ACC112 (cell line): ENCODE data around the gene AOX1.

Experiments
- H2AFZ ChIP-seq: fragments of 200-600 bp; sonication (generic); one replicate; pipeline ENCODE4 v1.6.0; 2017; ENCODE audit warnings: antibody characterized with exemption, low read length; ENCODE audit not compliant: unreplicated experiment
- H3K27ac ChIP-seq: fragments of 200-600 bp; sonication (generic); 2 replicates; pipeline ENCODE4 v1.5.1; 2014; ENCODE audit warnings: low read depth, mild to moderate bottlenecking, antibody characterized with exemption, low read length, moderate library complexity
- H3K27me3 ChIP-seq: fragments of 200-600 bp; sonication (generic); 2 replicates; pipeline ENCODE4 v1.6.1; 2014; ENCODE audit warnings: mild to moderate bottlenecking, antibody characterized with exemption, low read length, moderate library complexity, mixed read lengths; ENCODE audit not compliant: insufficient read depth
- H3K36me3 ChIP-seq: fragments of 200-600 bp; sonication (generic); 2 replicates; pipeline ENCODE4 v1.6.1; 2016; ENCODE audit warnings: mild to moderate bottlenecking, antibody characterized with exemption, low read length, moderate library complexity, mixed read lengths; ENCODE audit not compliant: insufficient read depth
- H3K4me1 ChIP-seq: fragments of 200-600 bp; sonication (generic); one replicate; pipeline ENCODE4 v1.6.1; 2016; ENCODE audit warnings: low read length, mixed read lengths; ENCODE audit not compliant: insufficient read depth, unreplicated experiment, control insufficient read depth
- H3K4me3 ChIP-seq: fragments of 200-600 bp; sonication (generic); 2 replicates; pipeline ENCODE4 v1.5.1; 2014; ENCODE audit warnings: mild to moderate bottlenecking, low read depth, low read length
- H3K79me2 ChIP-seq: fragments of 200-600 bp; sonication (generic); one replicate; pipeline ENCODE4 v1.6.0; 2016; ENCODE audit warnings: low read length; ENCODE audit not compliant: control insufficient read depth, unreplicated experiment, insufficient read depth

AOX1 gene

GRCh38 chr2:200664770-200665494 lies 79.1 kb downstream of the AOX1 start:
- Histone ChIP-seq H3K4me1 (peaks cover 24% of the 10 kb centered on the region), H3K4me3 (no peak overlapping the region), H3K79me2 (no peaks in the 10 kb centered on the region), H3K36me3 (peaks cover 50% of the 10 kb centered on the region), H3K27me3 (no peaks in the 10 kb centered on the region), H3K27ac (no peak overlapping the region), H2AFZ (no peak overlapping the region)

DNA sequence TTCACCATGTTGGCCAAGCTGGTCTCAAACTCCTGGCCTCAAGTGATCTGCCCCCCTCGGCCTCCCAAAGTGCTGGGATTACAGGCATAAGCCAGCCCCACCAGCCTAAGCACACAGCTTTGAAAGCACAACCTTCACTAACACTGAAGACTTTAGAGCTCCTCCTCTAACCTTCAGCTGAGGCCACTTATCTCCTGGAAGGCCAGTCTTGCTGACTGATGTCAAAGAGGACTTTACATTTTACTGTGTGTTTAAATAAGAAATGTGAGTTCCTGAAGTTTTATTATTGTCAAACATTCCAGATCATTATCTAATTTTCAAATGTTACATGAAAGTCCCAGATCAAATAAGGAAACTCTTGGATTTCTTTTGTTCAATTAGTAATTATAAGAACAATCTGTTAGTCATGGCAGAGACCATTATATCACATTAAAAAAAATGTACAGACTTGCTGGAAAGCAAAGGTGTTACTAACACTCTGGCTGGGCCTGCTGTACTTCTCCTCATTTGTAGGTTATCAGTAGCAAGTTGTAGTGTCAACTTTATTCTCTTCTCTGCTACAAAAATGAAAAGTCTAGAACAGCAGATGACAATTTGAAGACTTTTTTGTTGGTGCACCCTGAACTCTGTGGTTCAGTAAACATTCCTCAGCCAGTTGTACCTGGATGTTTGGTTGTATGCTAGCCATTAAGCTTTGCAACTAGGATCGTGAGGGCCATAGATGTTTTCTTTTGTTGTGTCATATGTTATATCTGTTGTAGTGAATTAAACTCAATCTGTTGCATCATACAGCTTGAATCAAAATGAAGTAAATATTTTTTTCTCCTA lies 80.0 kb downstream of the AOX1 start:
- H3K36me3 ChIP-seq, result peaks cover 56% of the 10 kb centered on the region
- H2AFZ ChIP-seq, result no peak overlapping the region
- no peaks in the 10 kb centered on the region for H3K27me3 ChIP-seq
- no peak overlapping the region for H3K27ac ChIP-seq
- no peak overlapping the region for H3K4me3 ChIP-seq
- H3K79me2 ChIP-seq, result no peaks in the 10 kb centered on the region
- H3K4me1 ChIP-seq, result peaks cover 24% of the 10 kb centered on the region

DNA sequence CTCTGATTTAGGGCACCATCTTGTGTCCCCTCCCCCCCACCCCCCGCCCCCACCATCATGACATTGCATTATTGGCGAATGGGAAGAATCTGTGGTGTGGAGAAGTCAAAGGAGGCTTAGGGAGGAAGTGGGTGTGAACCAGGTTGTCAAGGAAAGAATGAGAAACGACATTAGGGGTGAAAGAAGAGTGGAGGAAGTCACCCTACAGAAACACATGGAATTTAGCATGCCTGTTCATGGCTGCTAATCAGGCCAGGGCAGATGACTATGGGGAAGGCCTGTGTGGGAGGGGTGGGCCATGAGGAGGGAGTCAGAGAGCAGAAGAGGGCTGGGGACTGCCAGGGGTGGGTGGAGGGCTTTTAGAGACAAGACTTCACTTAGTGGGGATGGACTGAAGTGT lies 81.6 kb downstream of the AOX1 start:
- H2AFZ ChIP-seq, result no peak overlapping the region
- H3K27ac ChIP-seq, result no peak overlapping the region
- H3K79me2 ChIP-seq, result no peaks in the 10 kb centered on the region
- peaks cover 18% of the 10 kb centered on the region for H3K4me1 ChIP-seq
- no peaks in the 10 kb centered on the region for H3K27me3 ChIP-seq
- peaks cover 61% of the 10 kb centered on the region for H3K36me3 ChIP-seq
- H3K4me3 ChIP-seq, result no peak overlapping the region

DNA sequence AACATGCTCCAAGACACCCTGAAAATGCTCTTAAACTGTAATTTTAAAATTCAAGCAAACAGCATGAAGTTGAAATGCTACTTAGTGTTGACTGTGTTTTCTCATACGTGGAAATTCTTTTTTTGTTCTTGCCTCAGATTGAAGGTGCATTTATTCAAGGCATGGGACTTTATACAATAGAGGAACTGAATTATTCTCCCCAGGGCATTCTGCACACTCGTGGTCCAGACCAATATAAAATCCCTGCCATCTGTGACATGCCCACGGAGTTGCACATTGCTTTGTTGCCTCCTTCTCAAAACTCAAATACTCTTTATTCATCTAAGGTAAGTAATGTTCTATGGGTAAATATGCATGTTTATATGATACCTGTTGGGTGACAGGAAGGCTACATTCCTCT lies 82.7 kb downstream of the AOX1 start:
- H3K4me1 ChIP-seq, result peaks cover 8% of the 10 kb centered on the region
- no peaks in the 10 kb centered on the region for H3K79me2 ChIP-seq
- no peak overlapping the region for H3K4me3 ChIP-seq
- no peak overlapping the region for H2AFZ ChIP-seq
- H3K27me3 ChIP-seq, result no peaks in the 10 kb centered on the region
- H3K36me3 ChIP-seq, result peaks cover 57% of the 10 kb centered on the region
- H3K27ac ChIP-seq, result no peak overlapping the region

DNA sequence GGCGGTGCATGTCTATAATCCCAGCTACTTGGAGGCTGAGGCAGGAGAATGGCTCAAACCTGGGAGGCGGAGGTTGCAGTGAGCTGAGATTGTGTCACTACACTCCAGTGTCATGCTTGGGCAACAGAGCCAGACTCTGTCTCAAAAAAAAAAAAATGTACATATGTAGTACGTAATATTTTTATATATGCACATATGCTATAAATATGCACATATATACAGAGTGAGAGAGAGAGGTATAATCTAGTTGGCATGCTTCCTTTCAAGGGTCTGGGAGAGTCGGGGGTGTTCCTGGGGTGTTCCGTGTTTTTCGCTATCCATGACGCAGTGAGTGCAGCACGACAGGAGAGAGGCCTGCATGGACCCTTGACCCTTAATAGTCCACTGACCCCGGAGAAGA lies 83.5 kb downstream of the AOX1 start:
- Histone ChIP-seq H3K4me3 (no peak overlapping the region), H3K36me3 (peaks cover 51% of the 10 kb centered on the region), H3K27ac (no peak overlapping the region), H3K79me2 (no peaks in the 10 kb centered on the region), H3K4me1 (peaks cover 4% of the 10 kb centered on the region), H3K27me3 (no peaks in the 10 kb centered on the region), H2AFZ (no peak overlapping the region)

DNA sequence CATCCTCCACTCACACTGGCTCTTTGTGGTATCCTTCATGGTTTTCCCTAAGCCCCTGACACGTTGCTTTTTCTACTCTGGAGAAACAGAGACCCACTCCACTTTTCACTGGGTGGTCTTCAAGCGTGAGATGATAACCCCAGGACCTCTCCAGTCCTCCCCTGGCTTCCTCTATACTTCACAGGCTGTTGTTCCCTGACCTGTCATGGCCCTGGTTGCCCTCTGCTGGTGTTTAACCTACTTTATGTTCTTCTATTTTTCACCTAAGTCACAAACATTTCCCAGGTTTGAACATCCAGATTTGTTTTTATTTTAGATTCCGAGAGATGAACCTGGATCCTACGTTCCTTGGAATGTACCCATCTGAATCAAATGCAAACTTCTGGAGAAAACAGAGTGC lies 84.5 kb downstream of the AOX1 start:
- Histone ChIP-seq H3K4me3 (no peak overlapping the region), H3K4me1 (peaks cover 4% of the 10 kb centered on the region), H2AFZ (no peak overlapping the region), H3K79me2 (no peaks in the 10 kb centered on the region), H3K27me3 (no peaks in the 10 kb centered on the region), H3K27ac (no peak overlapping the region), H3K36me3 (peaks cover 41% of the 10 kb centered on the region)

DNA sequence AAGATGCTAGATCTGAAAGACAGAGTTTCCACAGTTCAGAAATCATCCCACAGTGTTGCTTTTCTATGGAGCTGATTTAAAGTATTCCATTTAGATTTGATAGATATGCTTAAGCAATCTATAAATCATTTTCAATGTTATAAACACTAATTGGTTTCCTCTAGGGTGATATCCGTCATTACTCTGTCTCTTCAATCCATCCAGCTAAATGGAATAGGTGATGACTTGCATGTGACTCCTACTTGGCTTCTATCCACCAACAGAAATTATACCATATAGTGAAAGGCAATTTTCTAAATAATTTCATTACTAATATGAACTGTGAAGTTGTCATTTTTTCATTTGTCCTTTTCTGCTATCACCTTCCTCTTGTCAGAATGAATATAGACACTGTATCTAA lies 84.9 kb downstream of the AOX1 start:
- H3K27me3 ChIP-seq, result no peaks in the 10 kb centered on the region
- peaks cover 39% of the 10 kb centered on the region for H3K36me3 ChIP-seq
- no peaks in the 10 kb centered on the region for H3K79me2 ChIP-seq
- H3K4me1 ChIP-seq, result peaks cover 4% of the 10 kb centered on the region
- no peak overlapping the region for H3K4me3 ChIP-seq
- no peak overlapping the region for H3K27ac ChIP-seq
- H2AFZ ChIP-seq, result no peak overlapping the region

DNA sequence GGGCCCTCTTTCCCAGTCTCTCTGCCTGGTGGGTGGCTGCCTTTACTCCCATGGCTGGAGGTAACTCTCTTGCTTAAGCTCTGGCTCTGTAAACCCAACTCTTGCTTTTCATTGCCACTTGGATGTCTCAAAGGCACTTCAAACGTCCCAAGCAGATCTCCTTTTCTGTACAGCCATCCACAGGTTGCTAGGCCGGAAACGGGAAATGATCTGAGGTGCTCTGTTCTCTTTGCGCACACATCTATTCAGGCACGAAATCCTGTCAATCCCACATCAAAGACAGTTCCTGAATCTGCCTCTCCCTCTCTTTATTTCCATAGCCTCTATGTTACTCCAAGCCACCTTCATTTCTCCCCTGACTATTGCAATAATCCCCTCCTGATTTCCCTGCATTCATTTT lies 87.4 kb downstream of the AOX1 start:
- H2AFZ ChIP-seq, result no peak overlapping the region
- H3K27ac ChIP-seq, result no peak overlapping the region
- no peak overlapping the region for H3K4me3 ChIP-seq
- peaks cover 12% of the 10 kb centered on the region for H3K4me1 ChIP-seq
- peaks cover 25% of the 10 kb centered on the region for H3K36me3 ChIP-seq
- no peaks in the 10 kb centered on the region for H3K27me3 ChIP-seq
- no peaks in the 10 kb centered on the region for H3K79me2 ChIP-seq

DNA sequence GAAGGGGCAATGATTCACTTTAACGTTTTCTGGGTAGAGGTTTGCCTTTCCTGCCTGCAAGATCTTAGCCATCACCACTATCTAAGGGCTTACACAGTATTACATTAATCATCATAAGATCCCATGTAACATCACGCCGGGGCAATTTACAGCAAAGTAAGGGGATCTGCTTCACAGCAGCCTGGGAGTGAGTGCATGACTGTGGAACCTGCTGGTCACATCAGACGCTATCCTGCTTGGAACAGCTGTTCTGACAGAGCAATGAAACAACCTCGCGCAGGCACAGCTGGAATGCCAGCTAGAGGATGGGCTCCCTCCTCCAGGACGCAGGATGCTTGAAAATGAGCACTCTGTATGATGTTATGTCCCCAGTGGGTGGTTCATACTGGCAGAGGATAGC lies 89.0 kb downstream of the AOX1 start:
- Histone ChIP-seq H3K27ac (no peak overlapping the region), H3K79me2 (no peaks in the 10 kb centered on the region), H3K4me3 (no peak overlapping the region), H3K27me3 (no peaks in the 10 kb centered on the region), H3K4me1 (peaks cover 20% of the 10 kb centered on the region), H2AFZ (no peak overlapping the region), H3K36me3 (peaks cover 19% of the 10 kb centered on the region)

DNA sequence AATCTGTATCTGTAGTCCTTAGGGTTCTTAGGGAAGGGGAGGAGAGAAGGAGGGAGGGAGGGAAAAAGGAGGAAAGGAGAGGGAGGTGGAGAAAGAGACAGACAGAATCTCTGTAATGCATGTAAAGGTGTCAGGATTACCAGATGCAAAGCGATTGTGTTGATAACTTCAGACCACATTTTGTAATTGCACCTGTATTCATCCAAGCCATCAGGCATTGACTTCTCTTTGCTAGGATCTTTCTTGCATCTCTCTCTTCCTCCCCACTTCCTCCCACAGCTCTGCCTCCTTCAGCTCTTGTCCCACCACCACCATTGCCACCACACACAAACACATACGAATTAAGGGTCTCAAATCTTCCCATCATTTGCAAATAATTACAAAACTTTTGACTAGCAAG lies 91.4 kb downstream of the AOX1 start:
- Histone ChIP-seq H2AFZ (no peak overlapping the region), H3K27ac (peak overlapping the region; percentile 62), H3K36me3 (no peaks in the 10 kb centered on the region), H3K4me1 (peaks cover 29% of the 10 kb centered on the region), H3K27me3 (no peaks in the 10 kb centered on the region), H3K4me3 (no peak overlapping the region), H3K79me2 (no peaks in the 10 kb centered on the region)
